Testis (tissue), 3 donors: ENCODE data around the gene TRPM4. TPM values are rescaled to one million over a fixed set of nuclear protein-coding genes. Genes with fewer than 3 reads are reported as not detected.

Source experiments
- DNase-seq: peaks from one replicate; pipeline ENCODE4 v3.0.0-alpha.2; 2019
- H3K27ac ChIP-seq, 2 donors: fragments of 200-600 bp; sonication (generic); one replicate each; pipeline ENCODE4 v1.5.1; 2019
- H3K27me3 ChIP-seq: fragments of 200-600 bp; sonication (generic); one replicate; pipeline ENCODE4 v1.5.1; 2019
- H3K36me3 ChIP-seq: fragments of 200-600 bp; sonication (generic); one replicate; pipeline ENCODE4 v1.5.1; 2017; ENCODE audit warnings: low read depth; ENCODE audit errors: missing control alignments
- H3K4me1 ChIP-seq: fragments of 200-600 bp; sonication (generic); one replicate; pipeline ENCODE4 v1.5.1; 2019
- H3K4me3 ChIP-seq, 2 donors: fragments of 200-600 bp; sonication (generic); one replicate each; pipeline ENCODE4 v1.5.1; 2017 to 2019
- H3K9me3 ChIP-seq: fragments of 200-600 bp; sonication (generic); one replicate; pipeline ENCODE4 v1.5.1; 2017
- CTCF ChIP-seq, 3 experiments: fragments of 450-650 bp in 2 of 3; fragments of 200-600 bp in 1 of 3; sonication (generic) in 1 of 3; IDR thresholded peaks; one replicate each; pipeline ENCODE4 v1.5.1; 2016 to 2019; ENCODE audit warnings: antibody characterized with exemption in 3 of 3, mild to moderate bottlenecking in 2 of 3, moderate library complexity in 1 of 3
- POLR2A ChIP-seq: fragments of 450-650 bp; IDR thresholded peaks from one replicate; pipeline ENCODE4 v1.6.1; 2017; ENCODE audit warnings: antibody characterized with exemption, mild to moderate bottlenecking, moderate library complexity
- WGBS, 2 donors: methylation state at CpG; one replicate each; pipeline ENCODE4 v1.1.5; 2018; 5-methylcytosine and 5-hydroxymethylcytosine counted together
- intact Hi-C: fragments of 100-400 bp; cut with DNase I; formaldehyde crosslinking; loops from one replicate; pipeline ENCODE4 v1.15.1; 2023; ENCODE audit warnings: low total_unique reads
- polyA plus RNA-seq: library from polyadenylated mRNA; stranded (reverse); fragments of 350-450 nt; fragmentation: Illumina TruSeq; extraction: RNeasy Lipid Tissue Mini Kit (QIAGEN cat#74804); gene quantifications from one replicate; pipeline ENCODE4 v1.2.3, GENCODE V29; 2014; ENCODE audit warnings: low read depth, low replicate concordance; ENCODE audit not compliant: insufficient read depth
- total RNA-seq, 2 donors: library from RNA; depleted of rRNA; stranded (reverse); fragments of >200 nt; gene quantifications; one replicate each; pipeline ENCODE4 v1.2.3, GENCODE V29; 2016

The TRPM4 gene
- total and polyA plus RNA-seq, 3 donors from 2014 or later, result 16.0 to 45.7 (median 30.5) TPM

GRCh38 chr19:49127674-49128544 lies 29.7 kb upstream of the TRPM4 start:
- H3K27me3 ChIP-seq, result no peaks in the 10 kb centered on the region
- intact Hi-C loops, result no loop called here
- no peaks in the 10 kb centered on the region for H3K36me3 ChIP-seq
- H3K9me3 ChIP-seq, result no peaks in the 10 kb centered on the region
- peak overlapping the region in 1 of 2 donors; percentile 36 for H3K27ac ChIP-seq
- TF ChIP-seq POLR2A (no peak), CTCF (IDR thresholded peaks at IDR 0.05) (peak in 1 of 3 experiments; percentile 3)
- peak; percentile 96 for DNase-seq
- H3K4me3 ChIP-seq, result peak overlapping the region; percentile 0 to 25
- WGBS, 2 donors, result 4 to 9% methylated on average over 15 to 57 of the region's 63 CpGs
- H3K4me1 ChIP-seq, result peaks cover 7% of the 10 kb centered on the region

GRCh38 chr19:49128545-49129237 lies 28.9 kb upstream of the TRPM4 start:
- Histone ChIP-seq H3K4me3 (peak overlapping the region; percentile 0 to 25), H3K27ac (no peak overlapping the region), H3K4me1 (peaks cover 11% of the 10 kb centered on the region), H3K36me3 (no peaks in the 10 kb centered on the region), H3K9me3 (no peaks in the 10 kb centered on the region), H3K27me3 (no peaks in the 10 kb centered on the region)
- TF ChIP-seq CTCF (IDR thresholded peaks at IDR 0.05) (no peak), POLR2A (no peak)
- 30 to 51% methylated on average over 11 to 15 of the region's 15 CpGs for WGBS, 2 donors
- intact Hi-C loops, result no loop called here
- no peak for DNase-seq

- Histone ChIP-seq H3K4me1 (peaks cover 11% of the 10 kb centered on the region), H3K27me3 (no peaks in the 10 kb centered on the region), H3K4me3 (no peak overlapping the region), H3K27ac (no peak overlapping the region), H3K36me3 (no peaks in the 10 kb centered on the region), H3K9me3 (no peaks in the 10 kb centered on the region)
- TF ChIP-seq CTCF (IDR thresholded peaks at IDR 0.05), result no peak
- no peak for TF ChIP-seq POLR2A
- intact Hi-C loops, result no loop called here
- DNase-seq, result no peak
- WGBS, 2 donors, result 54 to 64% methylated on average over 16 of the region's 16 CpGs
Observed at GRCh38 chr19:49129238-49129583, 28.4 kb upstream of the TRPM4 start.

GRCh38 chr19:49130325-49130724 lies 27.3 kb upstream of the TRPM4 start:
- H3K4me1 ChIP-seq, result peaks cover 11% of the 10 kb centered on the region
- no peaks in the 10 kb centered on the region for H3K9me3 ChIP-seq
- no peaks in the 10 kb centered on the region for H3K36me3 ChIP-seq
- no peak overlapping the region for H3K27ac ChIP-seq
- no peak for DNase-seq
- no peak overlapping the region for H3K4me3 ChIP-seq
- 50 to 73% methylated on average over 10 to 24 of the region's 24 CpGs for WGBS, 2 donors
- TF ChIP-seq POLR2A, result no peak
- no peak for TF ChIP-seq CTCF (IDR thresholded peaks at IDR 0.05)
- no peaks in the 10 kb centered on the region for H3K27me3 ChIP-seq
- intact Hi-C loops, result no loop called here
